Measurements from ENCODE around the gene SSH2.

The SSH2 gene

DNA sequence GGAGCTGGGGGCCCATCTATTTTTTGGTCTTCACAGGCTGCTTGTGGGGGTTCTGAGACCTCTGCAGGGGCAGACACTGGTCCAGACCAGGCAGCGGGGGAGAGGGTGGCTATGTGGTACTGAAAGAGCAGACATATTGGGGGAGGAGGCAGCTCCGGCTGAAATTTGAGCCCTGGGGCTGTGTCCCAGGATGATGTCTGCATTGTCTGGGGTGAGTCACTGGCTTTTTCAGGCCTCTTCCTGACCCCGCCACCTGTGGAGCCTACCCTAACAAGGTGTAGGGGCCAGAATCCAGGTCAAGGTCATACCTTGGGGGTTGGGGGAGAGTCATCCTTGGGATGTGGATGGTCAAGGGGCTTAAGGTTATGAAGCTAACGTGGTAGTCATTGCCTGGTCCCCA is 309.8 kb downstream of the SSH2 start:
- DNase-seq = no peak

DNA sequence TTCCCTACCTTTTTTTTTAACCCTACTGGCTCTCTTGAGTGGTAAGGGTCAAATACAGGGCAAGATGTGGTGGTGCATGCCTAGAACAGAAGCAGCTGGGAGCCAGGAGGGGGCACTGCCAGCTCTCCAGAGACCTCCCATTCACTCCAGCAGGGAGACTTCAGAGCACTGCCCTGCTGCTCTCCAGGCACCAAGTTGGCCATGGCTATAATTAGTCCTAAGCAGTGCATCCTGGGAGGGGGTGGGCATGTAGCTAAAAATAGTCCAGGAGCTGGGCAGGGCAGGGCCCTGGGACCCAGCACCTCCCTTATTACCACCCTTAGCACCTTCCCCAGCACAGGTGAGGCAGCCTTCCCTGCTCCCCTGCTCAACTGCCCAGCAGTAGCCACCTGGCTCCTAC is 310.8 kb downstream of the SSH2 start:
- DNase-seq = no peak

GRCh38 chr17:29618272-29619065 is 311.6 kb downstream of the SSH2 start:
- DNase-seq = no peak

DNA sequence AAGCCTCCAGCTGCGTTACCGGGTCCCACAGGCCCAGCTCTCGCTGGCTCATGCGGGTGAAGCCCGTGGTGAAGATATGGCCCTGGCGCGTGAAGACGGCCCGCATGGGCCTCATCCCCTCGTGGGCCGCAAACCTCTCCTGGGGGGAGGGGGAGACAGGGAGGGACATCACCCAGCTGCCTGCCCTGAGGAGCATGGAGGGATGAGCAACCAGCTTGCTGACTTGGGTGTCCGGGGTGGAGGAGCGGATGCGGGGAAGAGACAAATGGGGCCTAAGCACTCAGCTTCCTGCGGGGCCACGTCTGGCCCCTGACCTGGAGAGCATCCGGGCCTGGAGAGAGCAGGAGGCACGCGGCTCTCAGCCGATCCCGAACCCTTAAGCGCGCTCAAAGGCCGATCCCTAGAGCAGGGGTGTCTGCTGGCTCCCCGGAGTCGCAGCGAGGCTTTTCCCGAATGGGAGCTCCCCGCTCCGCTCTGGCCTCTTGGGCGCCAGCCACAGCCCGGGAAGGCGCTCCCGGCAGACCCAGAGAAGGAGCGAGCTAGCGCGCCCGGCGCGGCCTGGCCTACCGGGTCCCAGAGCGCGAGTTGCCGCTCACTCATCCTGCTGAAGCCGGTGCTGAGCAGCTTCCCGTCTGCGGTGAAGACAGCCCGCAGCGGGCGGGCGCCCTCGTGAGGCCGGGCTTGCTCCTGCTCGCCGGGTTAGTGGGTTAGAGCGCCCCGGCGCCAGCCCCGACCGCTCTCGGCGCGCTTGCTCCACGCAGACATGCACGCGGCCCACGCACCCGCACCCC is 312.4 kb downstream of the SSH2 start:
- DNase-seq = peak; percentile 81 to 86

GRCh38 chr17:29617125-29617480 is 312.9 kb downstream of the SSH2 start:
- peak; percentile 92 to 93 for DNase-seq

- DNase-seq = no peak
These were observed 313.6 kb downstream of the SSH2 start for GRCh38 chr17:29616300-29617048.

- DNase-seq = peak; percentile 81 to 82
These were observed 314.3 kb downstream of the SSH2 start for GRCh38 chr17:29615492-29616299.

GRCh38 chr17:29615048-29615385 is 315.0 kb downstream of the SSH2 start:
- peak in 1 of 2 donors; percentile 29 for DNase-seq

- no peak for DNase-seq
These were observed 315.5 kb downstream of the SSH2 start for GRCh38 chr17:29614349-29615047.

- no peak for DNase-seq
These were observed 316.2 kb downstream of the SSH2 start for GRCh38 chr17:29613856-29614255.

- peak; percentile 99 for DNase-seq
These were observed 316.6 kb downstream of the SSH2 start for GRCh38 chr17:29613352-29613837.

- DNase-seq = no peak
These were observed 317.4 kb downstream of the SSH2 start for GRCh38 chr17:29612404-29613280.

GRCh38 chr17:29612094-29612403 is 318.0 kb downstream of the SSH2 start:
- no peak for DNase-seq

DNA sequence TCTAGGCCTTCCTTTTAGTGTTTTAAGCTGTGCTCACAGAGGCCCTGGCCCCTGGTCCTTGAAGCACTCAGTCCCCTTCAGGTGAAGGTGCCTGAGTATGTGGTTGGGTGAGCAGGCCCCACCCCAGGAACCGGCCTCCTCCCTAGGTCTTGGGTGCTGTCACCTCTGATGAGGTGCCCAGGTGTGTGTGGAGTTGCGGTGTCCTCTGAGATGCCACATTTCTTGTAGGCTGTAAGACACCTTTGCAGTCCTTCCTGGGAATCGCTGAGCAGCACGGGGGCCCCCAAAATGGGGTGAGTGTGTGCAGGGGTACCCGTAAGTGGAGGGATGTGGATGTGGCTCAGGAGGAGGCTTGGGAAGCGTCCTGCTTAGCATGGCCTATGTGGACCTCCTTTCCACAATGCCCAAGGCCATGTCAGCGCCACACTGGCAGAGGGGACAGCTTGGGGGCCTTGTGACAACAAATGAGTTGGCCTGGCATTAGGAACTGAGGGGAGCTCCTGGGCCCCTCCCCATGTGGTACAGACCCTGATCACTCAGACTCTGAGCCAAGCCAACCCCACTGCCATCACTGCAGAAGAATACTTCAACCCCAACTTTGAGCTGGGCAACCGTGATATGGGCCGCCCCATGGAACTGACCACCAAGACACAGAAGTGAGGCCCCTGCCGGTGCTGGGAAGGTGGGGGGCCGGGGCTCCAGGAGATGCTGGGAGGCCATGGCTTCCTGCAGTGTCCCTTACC is 318.5 kb downstream of the SSH2 start:
- no peak for DNase-seq

DNA sequence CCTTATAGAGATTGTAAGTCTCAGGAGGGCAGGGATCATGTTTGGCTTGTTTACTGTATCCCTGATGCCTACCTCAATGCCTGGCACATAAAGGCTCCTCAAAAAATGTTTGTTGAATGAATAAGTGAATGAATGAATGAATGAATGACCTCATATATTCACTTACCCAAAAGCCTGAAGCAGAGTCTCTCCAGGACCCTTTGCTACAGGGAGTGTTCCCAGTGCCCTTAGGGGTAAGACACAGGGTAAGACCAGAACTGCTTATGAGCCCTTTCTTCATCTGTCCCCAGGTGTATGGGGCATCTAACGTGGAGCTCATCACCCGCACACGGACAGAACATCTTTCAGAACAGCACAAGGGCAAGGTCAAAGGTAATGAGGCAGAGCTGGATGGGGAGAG is 319.6 kb downstream of the SSH2 start:
- no peak for DNase-seq

DNA sequence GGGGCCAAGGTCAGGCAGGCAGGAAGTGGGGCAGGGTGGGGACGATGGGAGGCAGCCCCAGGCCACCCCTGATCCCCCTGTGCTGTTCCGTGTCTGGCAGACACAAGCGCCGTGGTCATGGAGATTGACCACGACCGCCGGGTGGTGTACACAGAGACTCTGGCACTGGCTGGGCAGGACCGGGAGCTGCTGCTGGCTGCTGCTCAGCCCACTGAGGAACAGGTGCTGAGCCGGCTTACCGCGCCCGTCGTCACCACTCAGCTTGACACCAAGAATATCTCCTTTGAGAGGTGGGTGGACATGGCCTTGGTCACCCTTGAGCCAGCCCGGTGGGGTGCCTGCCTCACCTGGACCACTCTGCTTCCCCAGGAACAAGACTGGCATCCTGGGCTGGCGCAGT is 321.0 kb downstream of the SSH2 start:
- no peak for DNase-seq

DNA sequence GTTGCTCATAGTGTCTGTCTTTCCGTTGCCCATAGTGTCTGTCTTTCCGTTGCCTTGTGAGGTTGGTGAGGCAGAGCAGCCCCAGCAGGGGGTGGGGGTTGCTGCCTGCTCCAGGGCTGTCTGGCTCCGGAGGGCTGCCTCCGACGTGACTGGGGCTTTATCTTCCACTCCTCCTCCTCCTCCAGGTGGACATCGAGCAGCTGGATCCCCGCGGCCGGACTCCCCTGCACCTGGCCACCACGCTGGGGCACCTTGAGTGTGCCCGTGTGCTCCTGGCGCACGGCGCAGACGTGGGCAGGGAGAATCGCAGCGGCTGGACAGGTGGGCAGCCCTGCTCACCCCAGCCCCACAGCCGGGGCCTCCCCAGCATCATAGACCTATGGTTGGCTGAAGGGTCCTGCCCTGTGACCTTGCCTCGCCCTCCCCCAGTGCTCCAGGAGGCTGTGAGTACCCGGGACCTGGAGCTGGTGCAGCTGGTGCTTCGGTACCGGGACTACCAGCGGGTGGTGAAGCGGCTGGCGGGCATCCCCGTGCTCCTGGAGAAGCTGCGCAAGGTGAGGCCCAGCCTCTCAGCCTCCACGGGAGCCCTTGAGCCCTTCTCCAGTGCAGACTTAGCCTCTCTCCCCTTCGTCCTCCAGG is 322.4 kb downstream of the SSH2 start:
- no peak for DNase-seq

DNA sequence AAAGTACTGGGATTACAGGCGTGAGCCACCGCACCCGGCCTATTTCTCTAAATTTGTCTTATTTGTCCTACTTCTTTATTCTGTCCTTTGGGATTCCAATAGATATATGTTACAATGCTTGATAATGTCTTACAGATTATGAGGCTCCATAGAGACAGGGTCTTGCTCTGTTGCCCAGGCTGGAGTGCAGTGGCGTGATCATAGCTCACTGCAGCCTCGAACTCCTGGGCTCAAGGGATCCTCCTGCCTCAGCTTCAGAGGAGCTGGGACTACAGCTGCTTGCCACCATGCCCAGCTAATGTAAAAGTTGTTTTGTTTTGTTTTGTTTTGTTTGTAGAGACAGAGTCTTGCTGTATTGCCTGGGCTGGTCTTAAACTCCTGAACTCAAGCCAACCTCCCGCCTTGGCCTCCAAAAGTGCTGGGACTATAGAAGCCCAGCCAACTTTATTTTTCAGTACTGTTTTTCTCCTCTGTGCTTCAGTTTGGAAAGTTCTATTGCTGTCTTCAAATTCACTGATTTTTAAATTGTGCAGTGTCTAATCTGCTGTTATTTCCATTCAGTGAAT is 326.8 kb downstream of the SSH2 start:
- no peak for DNase-seq

- DNase-seq = no peak
These were observed 332.5 kb downstream of the SSH2 start for GRCh38 chr17:29597361-29598172.

All from stimulated activated CD4-positive, alpha-beta T cell treated with anti-CD3 and anti-CD28 coated beads, Interleukin-2, amount 100 ng/mL, for 48 hours (primary cell).